Suprapubic skin (tissue), 4 donors: ENCODE measurements around the gene KDM2B. TPM values are rescaled to one million over a fixed set of nuclear protein-coding genes. Genes with fewer than 3 reads are reported as not detected.

Experiments
- DNase-seq, 2 donors: peaks; one replicate each; pipeline ENCODE4 v3.0.0-alpha.2; 2019; ENCODE audit warnings: low spot score in 2 of 2
- H3K27ac ChIP-seq: fragments of 200-600 bp; sonication (generic); one replicate; pipeline ENCODE4 v1.5.1; 2019
- H3K27me3 ChIP-seq: fragments of 200-600 bp; sonication (generic); one replicate; pipeline ENCODE4 v1.5.1; 2019
- H3K36me3 ChIP-seq: fragments of 200-600 bp; sonication (generic); one replicate; pipeline ENCODE4 v1.5.1; 2019
- H3K4me1 ChIP-seq: fragments of 200-600 bp; sonication (generic); one replicate; pipeline ENCODE4 v1.5.1; 2019
- H3K4me3 ChIP-seq: fragments of 200-600 bp; sonication (generic); one replicate; pipeline ENCODE4 v1.5.1; 2019; ENCODE audit warnings: mild to moderate bottlenecking
- H3K9me3 ChIP-seq: fragments of 200-600 bp; sonication (generic); one replicate; pipeline ENCODE4 v1.5.1; 2019
- CTCF ChIP-seq, 2 donors: fragments of 200-600 bp in 1 of 2; fragments of 450-650 bp in 1 of 2; sonication (generic) in 1 of 2; IDR thresholded peaks; one replicate each; pipeline ENCODE4 v1.5.1; 2016 to 2019; ENCODE audit warnings: antibody characterized with exemption in 2 of 2, mild to moderate bottlenecking in 1 of 2, moderate library complexity in 1 of 2
- EP300 ChIP-seq: sonication (generic); formaldehyde crosslinking; IDR thresholded peaks from one replicate; pipeline ENCODE4 v1.6.1; 2017; ENCODE audit warnings: antibody characterized with exemption
- POLR2A ChIP-seq, 2 donors: fragments of 450-650 bp; IDR thresholded peaks; one replicate each; pipeline ENCODE4 v1.6.1; 2017; ENCODE audit warnings: antibody characterized with exemption in 2 of 2, mild to moderate bottlenecking in 2 of 2, moderate library complexity in 2 of 2
- POLR2AphosphoS5 ChIP-seq, 3 donors: sonication (generic); formaldehyde crosslinking; IDR thresholded peaks; one replicate each; pipeline ENCODE4 v1.6.1; 2017; ENCODE audit warnings: antibody characterized with exemption in 3 of 3
- WGBS: methylation state at CpG from one replicate; pipeline ENCODE4 v1.1.5; 2018; 5-methylcytosine and 5-hydroxymethylcytosine counted together
- total RNA-seq, 4 donors: library from RNA; depleted of rRNA; stranded (reverse); fragments of >200 nt; gene quantifications; one replicate each; pipeline ENCODE4 v1.1.0, GENCODE V29; 2016

The KDM2B gene
- total RNA-seq, 4 donors from 2014 or later = 47.8 to 53.7 (median 50.4) TPM

GRCh38 chr12:121456551-121456950, 124.3 kb downstream of the KDM2B start:
- no peaks in the 10 kb centered on the region for H3K27me3 ChIP-seq
- DNase-seq = no peak
- H3K27ac ChIP-seq = no peak overlapping the region
- peaks cover 2% of the 10 kb centered on the region for H3K36me3 ChIP-seq
- no peaks in the 10 kb centered on the region for H3K9me3 ChIP-seq
- TF ChIP-seq CTCF (IDR thresholded peaks at IDR 0.05) (no peak), EP300 (no peak), POLR2AphosphoS5 (IDR thresholded peaks at IDR 0.05) (no peak), POLR2A (IDR thresholded peaks at IDR 0.05) (no peak)
- peaks cover 20% of the 10 kb centered on the region for H3K4me1 ChIP-seq
- WGBS = 83% methylated on average over 8 of the region's 8 CpGs
- no peak overlapping the region for H3K4me3 ChIP-seq

GRCh38 chr12:121455766-121456420, 124.9 kb downstream of the KDM2B start:
- Histone ChIP-seq H3K27me3 (no peaks in the 10 kb centered on the region), H3K4me3 (no peak overlapping the region), H3K4me1 (peaks cover 20% of the 10 kb centered on the region), H3K27ac (no peak overlapping the region), H3K36me3 (peaks cover 2% of the 10 kb centered on the region), H3K9me3 (no peaks in the 10 kb centered on the region)
- TF ChIP-seq CTCF (IDR thresholded peaks at IDR 0.05) (no peak), EP300 (no peak), POLR2A (IDR thresholded peaks at IDR 0.05) (no peak), POLR2AphosphoS5 (IDR thresholded peaks at IDR 0.05) (no peak)
- DNase-seq = no peak
- 87% methylated on average over 23 of the region's 23 CpGs for whole genome bisulfite sequencing

- WGBS = 94% methylated on average over 6 of the region's 6 CpGs
- Histone ChIP-seq H3K4me3 (no peak overlapping the region), H3K27ac (no peak overlapping the region), H3K36me3 (peaks cover 2% of the 10 kb centered on the region), H3K4me1 (peaks cover 20% of the 10 kb centered on the region), H3K9me3 (no peaks in the 10 kb centered on the region), H3K27me3 (no peaks in the 10 kb centered on the region)
- no peak for DNase-seq
- TF ChIP-seq POLR2A (IDR thresholded peaks at IDR 0.05) = no peak
Measured at GRCh38 chr12:121454921-121455320, 125.9 kb downstream of the KDM2B start.

GRCh38 chr12:121453629-121454028, 127.2 kb downstream of the KDM2B start:
- H3K9me3 ChIP-seq = no peaks in the 10 kb centered on the region
- H3K36me3 ChIP-seq = peaks cover 2% of the 10 kb centered on the region
- no peak for TF ChIP-seq EP300
- no peak for TF ChIP-seq POLR2A (IDR thresholded peaks at IDR 0.05)
- TF ChIP-seq POLR2AphosphoS5 (IDR thresholded peaks at IDR 0.05) = no peak
- TF ChIP-seq CTCF (IDR thresholded peaks at IDR 0.05) = no peak
- no peak overlapping the region for H3K27ac ChIP-seq
- H3K4me1 ChIP-seq = peaks cover 20% of the 10 kb centered on the region
- no peak for DNase-seq
- H3K4me3 ChIP-seq = no peak overlapping the region
- 89% methylated on average over 12 of the region's 18 CpGs for WGBS
- no peaks in the 10 kb centered on the region for H3K27me3 ChIP-seq

- H3K4me3 ChIP-seq = peak overlapping the region; percentile 39
- peaks cover 2% of the 10 kb centered on the region for H3K36me3 ChIP-seq
- H3K27me3 ChIP-seq = no peaks in the 10 kb centered on the region
- H3K27ac ChIP-seq = peak overlapping the region; percentile 78
- peaks cover 20% of the 10 kb centered on the region for H3K4me1 ChIP-seq
- 92% methylated on average over 9 of the region's 39 CpGs for WGBS
- TF ChIP-seq POLR2A (IDR thresholded peaks at IDR 0.05) = no peak
- TF ChIP-seq POLR2AphosphoS5 (IDR thresholded peaks at IDR 0.05) = no peak
- no peak for TF ChIP-seq CTCF (IDR thresholded peaks at IDR 0.05)
- no peak for TF ChIP-seq EP300
- H3K9me3 ChIP-seq = no peaks in the 10 kb centered on the region
- no peak for DNase-seq
Measured at GRCh38 chr12:121452985-121453360, 127.8 kb downstream of the KDM2B start.
